HG03521 (cell line): ENCODE results near the gene TMCC2.

Source experiments
- ATAC-seq: cut with Tn5 transposase; IDR thresholded peaks from one replicate; pipeline ENCODE4 v1.9.1; 2021; ENCODE audit warnings: mild to moderate bottlenecking, moderate library complexity; ENCODE audit not compliant: unreplicated experiment

Gene TMCC2

GRCh38 chr1:205321959-205322283, 94.2 kb downstream of the TMCC2 start:
- ATAC-seq = no peak
